ENCODE measurements around the gene STT3B. TPM values are rescaled to one million over a fixed set of nuclear protein-coding genes. Genes with fewer than 3 reads are reported as not detected.
A peak's percentile ranks its signal among the peaks of the same experiment; 100 is the strongest.
"Not testable (repeated sequence)": the region's sequence is repeated elsewhere in the genome, so short reads cannot be mapped to it uniquely, and the experiment has no call there.

STT3B gene
- total RNA-seq, 3 donors from 2014 or later = 97.2 to 113 (median 104) TPM

- no peaks in the 10 kb centered on the region for H3K9me3 Mint-ChIP-seq
- H3K36me3 Mint-ChIP-seq (ENCODE audit: insufficient read depth) = peaks cover 17% of the 10 kb centered on the region
- peaks cover 45% of the 10 kb centered on the region for H3K4me1 Mint-ChIP-seq (ENCODE audit: low read depth)
- no peaks in the 10 kb centered on the region for H3K27me3 Mint-ChIP-seq (ENCODE audit: low read depth)
- DNase-seq (no peak), ATAC-seq (peak; percentile 48 to 57)
- peak overlapping the region; percentile 19 for H3K4me3 Mint-ChIP-seq
Observed at GRCh38 chr3:31575448-31575847, 42.7 kb downstream of the STT3B start.

DNA sequence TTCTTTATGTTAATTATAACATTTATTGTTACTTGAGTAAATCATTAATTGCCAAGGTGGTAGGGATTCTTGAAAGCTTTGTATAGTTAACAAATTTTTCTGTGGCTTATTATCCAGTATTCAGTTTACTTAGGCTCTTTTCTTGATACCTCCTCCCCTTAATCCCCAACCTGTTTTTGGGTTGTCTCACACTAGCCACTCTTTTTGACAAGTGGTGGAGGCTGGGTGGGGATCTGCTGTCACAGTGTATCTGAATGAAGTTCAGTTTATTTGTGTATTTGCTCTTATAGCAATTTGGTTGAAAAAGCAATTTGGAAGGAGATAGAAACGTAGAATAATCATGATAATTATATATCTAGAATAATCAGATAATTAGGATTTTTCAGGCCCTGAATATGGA, 43.8 kb downstream of the STT3B start:
- H3K4me3 Mint-ChIP-seq = no peak overlapping the region
- H3K9me3 Mint-ChIP-seq = no peaks in the 10 kb centered on the region
- H3K4me1 Mint-ChIP-seq (ENCODE audit: low read depth) = peaks cover 38% of the 10 kb centered on the region
- no peaks in the 10 kb centered on the region for H3K27me3 Mint-ChIP-seq (ENCODE audit: low read depth)
- H3K36me3 Mint-ChIP-seq (ENCODE audit: insufficient read depth) = peaks cover 19% of the 10 kb centered on the region
- no peak for ATAC-seq
- no peak for DNase-seq

GRCh38 chr3:31577232-31577631, 44.5 kb downstream of the STT3B start:
- no peaks in the 10 kb centered on the region for H3K27me3 Mint-ChIP-seq (ENCODE audit: low read depth)
- H3K36me3 Mint-ChIP-seq (ENCODE audit: insufficient read depth) = peaks cover 25% of the 10 kb centered on the region
- no peaks in the 10 kb centered on the region for H3K9me3 Mint-ChIP-seq
- H3K4me1 Mint-ChIP-seq (ENCODE audit: low read depth) = peaks cover 44% of the 10 kb centered on the region
- no peak for DNase-seq
- no peak for ATAC-seq
- H3K4me3 Mint-ChIP-seq = no peak overlapping the region

- H3K27me3 Mint-ChIP-seq (ENCODE audit: low read depth) = no peaks in the 10 kb centered on the region
- DNase-seq = no peak
- H3K4me1 Mint-ChIP-seq (ENCODE audit: low read depth) = peaks cover 65% of the 10 kb centered on the region
- H3K9me3 Mint-ChIP-seq = no peaks in the 10 kb centered on the region
- H3K4me3 Mint-ChIP-seq = no peak overlapping the region
- no peak for ATAC-seq
- peaks cover 44% of the 10 kb centered on the region for H3K36me3 Mint-ChIP-seq (ENCODE audit: insufficient read depth)
Observed at GRCh38 chr3:31579828-31580227, 47.1 kb downstream of the STT3B start.

GRCh38 chr3:31580645-31581044, 47.9 kb downstream of the STT3B start:
- Mint-ChIP-seq H3K27me3 (ENCODE audit: low read depth) (no peaks in the 10 kb centered on the region), H3K36me3 (ENCODE audit: insufficient read depth) (peaks cover 48% of the 10 kb centered on the region), H3K9me3 (peaks cover 3% of the 10 kb centered on the region), H3K4me1 (ENCODE audit: low read depth) (peaks cover 68% of the 10 kb centered on the region), H3K4me3 (no peak overlapping the region)
- DNase-seq = no peak
- ATAC-seq = no peak

DNA sequence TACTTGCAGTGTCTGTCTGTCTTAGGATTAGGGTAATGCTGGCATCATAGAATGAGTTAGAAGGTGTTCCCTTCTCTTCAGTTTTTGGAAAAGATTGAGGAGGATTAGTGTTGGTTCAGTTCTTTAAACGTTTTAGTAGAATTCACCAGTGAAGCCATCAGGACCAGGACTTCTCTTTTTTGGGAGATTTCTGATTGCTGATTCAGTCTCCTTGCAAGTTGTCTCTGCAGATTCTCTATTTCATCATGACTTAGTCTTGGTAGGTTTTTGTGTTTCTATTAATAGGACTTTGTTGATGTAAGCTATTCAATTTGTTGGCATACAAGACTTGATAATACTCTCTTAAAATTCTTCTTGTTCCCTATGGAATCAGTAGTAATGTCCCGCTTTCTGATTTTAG, 48.9 kb downstream of the STT3B start:
- peaks cover 55% of the 10 kb centered on the region for H3K36me3 Mint-ChIP-seq (ENCODE audit: insufficient read depth)
- no peaks in the 10 kb centered on the region for H3K27me3 Mint-ChIP-seq (ENCODE audit: low read depth)
- H3K4me3 Mint-ChIP-seq = no peak overlapping the region
- H3K9me3 Mint-ChIP-seq = peaks cover 4% of the 10 kb centered on the region
- H3K4me1 Mint-ChIP-seq (ENCODE audit: low read depth) = peaks cover 69% of the 10 kb centered on the region
- DNase-seq (no peak), ATAC-seq (no peak)

- Mint-ChIP-seq H3K36me3 (ENCODE audit: insufficient read depth) (peaks cover 84% of the 10 kb centered on the region), H3K4me1 (ENCODE audit: low read depth) (peaks cover 44% of the 10 kb centered on the region), H3K4me3 (no peak overlapping the region), H3K27me3 (ENCODE audit: low read depth) (no peaks in the 10 kb centered on the region), H3K9me3 (peaks cover 46% of the 10 kb centered on the region)
- DNase-seq = no peak
- ATAC-seq = no peak
Observed at GRCh38 chr3:31589228-31589627, 56.5 kb downstream of the STT3B start.

DNA sequence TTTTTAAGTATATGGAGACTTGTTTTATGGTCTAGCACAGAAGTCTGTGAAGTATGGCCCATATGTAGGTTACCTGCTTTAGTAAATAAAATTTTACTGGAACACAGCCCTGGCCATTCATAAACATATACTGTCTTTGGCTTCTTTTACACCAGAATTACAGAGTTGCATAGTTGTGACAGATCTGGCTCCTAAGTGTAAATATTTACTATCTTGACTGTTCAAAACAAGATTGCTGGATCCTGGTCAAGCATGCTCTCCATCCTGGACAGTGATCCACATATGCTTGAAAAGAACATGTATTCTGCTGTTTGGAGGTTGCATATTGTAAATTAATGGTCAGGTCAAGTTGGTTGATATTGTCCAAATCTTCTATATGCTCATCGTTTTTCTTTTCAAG, 57.9 kb downstream of the STT3B start:
- Mint-ChIP-seq H3K27me3 (ENCODE audit: low read depth) (no peaks in the 10 kb centered on the region), H3K36me3 (ENCODE audit: insufficient read depth) (peaks cover 92% of the 10 kb centered on the region)

DNA sequence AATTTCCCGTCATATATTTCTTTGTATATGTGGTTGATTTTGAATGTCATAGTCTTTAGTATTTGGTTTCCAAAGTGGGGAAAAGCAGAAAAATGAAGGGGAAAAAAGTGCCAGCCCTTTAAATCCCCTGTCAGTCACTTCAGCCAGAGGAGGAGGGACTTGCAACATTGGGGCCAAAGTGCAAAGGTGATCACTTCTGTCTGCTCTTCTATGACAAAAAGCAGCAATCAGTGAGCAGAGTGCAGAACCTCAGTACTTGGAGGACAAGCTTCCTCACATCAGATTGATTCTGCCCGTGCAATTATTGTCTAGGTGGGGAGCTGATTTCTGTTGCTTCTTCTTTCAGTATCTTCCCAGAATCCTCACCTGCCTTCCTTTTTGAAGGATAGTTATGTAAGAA, 60.0 kb downstream of the STT3B start:
- H3K27me3 Mint-ChIP-seq (ENCODE audit: low read depth) = no peaks in the 10 kb centered on the region
- ATAC-seq = no peak
- peaks cover 85% of the 10 kb centered on the region for H3K36me3 Mint-ChIP-seq (ENCODE audit: insufficient read depth)
- H3K4me1 Mint-ChIP-seq (ENCODE audit: low read depth) = peaks cover 55% of the 10 kb centered on the region
- H3K4me3 Mint-ChIP-seq = no peak overlapping the region
- no peak for DNase-seq
- peaks cover 42% of the 10 kb centered on the region for H3K9me3 Mint-ChIP-seq

More for the DNA sequence above, 57.9 kb downstream of the STT3B start:
- DNase-seq (no peak), ATAC-seq (no peak)
- H3K4me3 Mint-ChIP-seq = no peak overlapping the region
- H3K4me1 Mint-ChIP-seq (ENCODE audit: low read depth) = peaks cover 53% of the 10 kb centered on the region
- H3K9me3 Mint-ChIP-seq = peaks cover 43% of the 10 kb centered on the region

DNA sequence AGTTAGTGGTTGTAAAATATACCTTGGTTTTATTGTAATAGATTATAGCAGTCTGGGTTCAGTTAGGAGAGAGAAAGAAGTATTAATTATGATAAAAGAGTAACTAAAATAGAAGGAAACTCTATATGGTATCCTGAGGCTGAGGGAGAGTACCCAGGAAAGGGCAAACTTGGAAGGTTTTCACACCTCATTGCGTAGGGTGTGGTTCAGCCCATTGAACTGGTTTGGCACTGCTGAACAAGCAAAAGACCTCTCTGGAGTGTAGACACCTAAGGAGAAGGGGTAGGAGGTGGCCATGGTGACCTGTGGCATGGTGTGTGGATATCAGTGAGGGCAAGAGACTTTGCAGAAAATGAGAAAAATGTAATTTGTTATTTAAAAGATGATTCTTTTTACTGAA, 63.5 kb downstream of the STT3B start:
- Mint-ChIP-seq H3K36me3 (ENCODE audit: insufficient read depth) (peaks cover 65% of the 10 kb centered on the region), H3K4me3 (no peak overlapping the region), H3K9me3 (peaks cover 21% of the 10 kb centered on the region), H3K4me1 (ENCODE audit: low read depth) (peaks cover 50% of the 10 kb centered on the region), H3K27me3 (ENCODE audit: low read depth) (no peaks in the 10 kb centered on the region)
- ATAC-seq (no peak), DNase-seq (no peak)

GRCh38 chr3:31600431-31600830, 67.7 kb downstream of the STT3B start:
- peaks cover 15% of the 10 kb centered on the region for H3K4me1 Mint-ChIP-seq (ENCODE audit: low read depth)
- no peak for ATAC-seq
- no peak overlapping the region for H3K4me3 Mint-ChIP-seq
- H3K27me3 Mint-ChIP-seq (ENCODE audit: low read depth) = no peaks in the 10 kb centered on the region
- DNase-seq = no peak
- H3K9me3 Mint-ChIP-seq = peaks cover 13% of the 10 kb centered on the region
- H3K36me3 Mint-ChIP-seq (ENCODE audit: insufficient read depth) = peaks cover 64% of the 10 kb centered on the region

- Mint-ChIP-seq H3K36me3 (ENCODE audit: insufficient read depth) (peaks cover 79% of the 10 kb centered on the region), H3K9me3 (peaks cover 34% of the 10 kb centered on the region), H3K4me1 (ENCODE audit: low read depth) (peaks cover 30% of the 10 kb centered on the region)
- DNase-seq; H3K27me3 Mint-ChIP-seq (ENCODE audit: low read depth); H3K4me3 Mint-ChIP-seq; ATAC-seq: not testable (repeated sequence)
Observed at GRCh38 chr3:31605333-31605732, 72.6 kb downstream of the STT3B start.

DNA sequence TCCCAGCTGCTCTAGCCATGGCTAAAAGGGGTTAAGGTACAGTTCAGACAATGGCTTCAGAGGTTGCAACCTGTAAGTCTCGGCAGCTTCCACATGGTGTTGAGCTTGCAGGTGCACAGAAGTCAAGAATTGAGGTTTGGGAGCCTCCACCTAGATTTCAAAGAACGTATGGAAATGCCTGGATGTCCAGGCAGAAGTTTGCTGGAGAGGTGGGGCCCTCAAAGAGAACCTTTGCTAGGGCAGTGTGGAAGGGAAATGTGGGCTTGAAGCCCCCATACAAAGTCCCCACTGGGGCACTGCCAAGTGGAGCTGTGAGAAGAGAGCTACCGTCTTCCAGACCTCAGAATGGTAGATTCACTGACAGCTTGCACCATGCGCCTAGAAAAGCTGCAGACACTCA, 73.7 kb downstream of the STT3B start:
- Mint-ChIP-seq H3K9me3 (peaks cover 34% of the 10 kb centered on the region), H3K27me3 (ENCODE audit: low read depth) (no peaks in the 10 kb centered on the region), H3K4me1 (ENCODE audit: low read depth) (peaks cover 34% of the 10 kb centered on the region), H3K36me3 (ENCODE audit: insufficient read depth) (peaks cover 75% of the 10 kb centered on the region), H3K4me3 (no peak overlapping the region)
- ATAC-seq (no peak), DNase-seq (no peak)

- H3K4me1 Mint-ChIP-seq (ENCODE audit: low read depth) = peaks cover 62% of the 10 kb centered on the region
- peaks cover 47% of the 10 kb centered on the region for H3K36me3 Mint-ChIP-seq (ENCODE audit: insufficient read depth)
Observed at GRCh38 chr3:31610700-31611275, 78.1 kb downstream of the STT3B start.

GRCh38 chr3:31613177-31613576, 80.5 kb downstream of the STT3B start:
- ATAC-seq (no peak), DNase-seq (no peak)
- H3K9me3 Mint-ChIP-seq = peaks cover under 1% of the 10 kb centered on the region
- no peak overlapping the region for H3K4me3 Mint-ChIP-seq
- H3K36me3 Mint-ChIP-seq (ENCODE audit: insufficient read depth) = peaks cover 32% of the 10 kb centered on the region
- H3K27me3 Mint-ChIP-seq (ENCODE audit: low read depth) = no peaks in the 10 kb centered on the region
- peaks cover 57% of the 10 kb centered on the region for H3K4me1 Mint-ChIP-seq (ENCODE audit: low read depth)

More at GRCh38 chr3:31610700-31611275, 78.1 kb downstream of the STT3B start:
- H3K27me3 Mint-ChIP-seq (ENCODE audit: low read depth) = no peaks in the 10 kb centered on the region
- ATAC-seq = no peak
- peaks cover 17% of the 10 kb centered on the region for H3K9me3 Mint-ChIP-seq
- no peak overlapping the region for H3K4me3 Mint-ChIP-seq
- no peak for DNase-seq
